Activated B cell treated with CpG ODN at 0.5 μM for 24 hours (primary cell): ENCODE results near the gene RAP2A. TPM values are rescaled to one million over a fixed set of nuclear protein-coding genes. Genes with fewer than 3 reads are reported as not detected.

Experiments used
- ATAC-seq: fragments of 200-7000 bp; cut with Tn5 transposase; one replicate; pipeline ENCODE4 v1.10.0; 2021; ENCODE audit warnings: low read depth, mild to moderate bottlenecking, moderate library complexity
- CTCF ChIA-PET: fragments of 350-600 bp; sonication (Branson Sonifier 250); formaldehyde crosslinking; loops from one replicate; lab custom pipeline; 2021; ENCODE audit warnings: antibody characterized with exemption; lab: Charles Lee
- POLR2A ChIA-PET: fragments of 350-600 bp; sonication (Branson Sonifier 250); formaldehyde crosslinking; loops from one replicate; lab custom pipeline; 2021; ENCODE audit warnings: antibody characterized with exemption; lab: Charles Lee
- DNase-seq: peaks from one replicate; pipeline ENCODE4 v3.0.0; 2022
- H3K27ac Mint-ChIP-seq: one replicate; pipeline ENCODE4 v1.8.0; 2020; ENCODE audit warnings: mixed read lengths
- H3K27me3 Mint-ChIP-seq: one replicate; pipeline ENCODE4 v1.8.0; 2021; ENCODE audit warnings: mixed read lengths
- H3K36me3 Mint-ChIP-seq: one replicate; pipeline ENCODE4 v1.8.0; 2021; ENCODE audit warnings: low read depth, mixed read lengths
- H3K4me1 Mint-ChIP-seq: one replicate; pipeline ENCODE4 v1.8.0; 2021; ENCODE audit warnings: mixed read lengths
- H3K4me3 Mint-ChIP-seq: one replicate; pipeline ENCODE4 v1.8.0; 2020; ENCODE audit warnings: mild to moderate bottlenecking, mixed read lengths
- H3K9me3 Mint-ChIP-seq: one replicate; pipeline ENCODE4 v1.8.0; 2020; ENCODE audit warnings: mixed read lengths
- CTCF ChIP-seq: fragments of 200-600 bp; IDR thresholded peaks from one replicate; pipeline ENCODE4 v1.8.0; 2022; ENCODE audit warnings: antibody characterized with exemption, mild to moderate bottlenecking
- intact Hi-C: fragments of 100-400 bp; cut with micrococcal nuclease; formaldehyde crosslinking; loops from one replicate; pipeline ENCODE4 v1.15.1; 2024
- total RNA-seq: library from RNA; stranded (reverse); gene quantifications from 2 replicates; pipeline ENCODE4 v1.2.3, GENCODE V29; 2022

The RAP2A gene
- total RNA-seq, 1 donor from 2014 or later = 29.8 TPM

- Mint-ChIP-seq H3K4me1 (peaks cover 30% of the 10 kb centered on the region), H3K27ac (no peak overlapping the region), H3K4me3 (no peak overlapping the region), H3K27me3 (no peaks in the 10 kb centered on the region), H3K36me3 (peaks cover 49% of the 10 kb centered on the region), H3K9me3 (no peaks in the 10 kb centered on the region)
- POLR2A ChIA-PET = no interaction called here
- TF ChIP-seq CTCF = no peak
- intact Hi-C loops = no loop called here
- CTCF ChIA-PET = interaction anchor here (1.1 kb wide), 1 partner anchor 9 kb away, joined by 3 read pairs; no protein-coding TSS in a partner anchor
- DNase-seq (no peak), ATAC-seq (no peak)
These were observed 46.5 kb upstream of the RAP2A start for GRCh38 chr13:97387485-97387839.

GRCh38 chr13:97387890-97388289 lies 46.1 kb upstream of the RAP2A start:
- H3K4me1 Mint-ChIP-seq = peaks cover 30% of the 10 kb centered on the region
- H3K9me3 Mint-ChIP-seq = no peaks in the 10 kb centered on the region
- H3K27me3 Mint-ChIP-seq = no peaks in the 10 kb centered on the region
- no peak overlapping the region for H3K4me3 Mint-ChIP-seq
- TF ChIP-seq CTCF = no peak
- H3K27ac Mint-ChIP-seq = no peak overlapping the region
- ATAC-seq (no peak), DNase-seq (no peak)
- intact Hi-C loops = no loop called here
- ChIA-PET POLR2A (interaction anchor here (1.2 kb wide), 1 partner anchor 46 kb away, joined by 4 read pairs; the partner anchor contains the start of gene RAP2A), CTCF (no interaction called here)
- H3K36me3 Mint-ChIP-seq = peaks cover 46% of the 10 kb centered on the region

GRCh38 chr13:97388373-97388772 lies 45.6 kb upstream of the RAP2A start:
- CTCF ChIA-PET = no interaction called here

GRCh38 chr13:97390941-97391600 lies 42.9 kb upstream of the RAP2A start:
- POLR2A ChIA-PET = no interaction called here
- H3K27me3 Mint-ChIP-seq = no peaks in the 10 kb centered on the region

More at GRCh38 chr13:97388373-97388772, 45.6 kb upstream of the RAP2A start:
- H3K36me3 Mint-ChIP-seq = peaks cover 46% of the 10 kb centered on the region
- H3K27ac Mint-ChIP-seq = no peak overlapping the region
- intact Hi-C loops = no loop called here
- no peak for ATAC-seq
- POLR2A ChIA-PET = interaction anchor here (1.2 kb wide), 1 partner anchor 45 kb away, joined by 4 read pairs; the partner anchor contains the start of gene RAP2A
- TF ChIP-seq CTCF = no peak
- no peaks in the 10 kb centered on the region for H3K27me3 Mint-ChIP-seq
- DNase-seq = no peak
- H3K9me3 Mint-ChIP-seq = no peaks in the 10 kb centered on the region
- peaks cover 30% of the 10 kb centered on the region for H3K4me1 Mint-ChIP-seq
- no peak overlapping the region for H3K4me3 Mint-ChIP-seq

More at GRCh38 chr13:97390941-97391600, 42.9 kb upstream of the RAP2A start:
- TF ChIP-seq CTCF = no peak
- ATAC-seq (no peak), DNase-seq (no peak)
- no peak overlapping the region for H3K4me3 Mint-ChIP-seq
- peaks cover 43% of the 10 kb centered on the region for H3K36me3 Mint-ChIP-seq
- intact Hi-C loops = no loop called here
- peaks cover 26% of the 10 kb centered on the region for H3K4me1 Mint-ChIP-seq
- H3K27ac Mint-ChIP-seq = no peak overlapping the region
- CTCF ChIA-PET = interaction anchor here (1.0 kb wide), 1 partner anchor 32 kb away, joined by 3 read pairs; no protein-coding TSS in a partner anchor
- no peaks in the 10 kb centered on the region for H3K9me3 Mint-ChIP-seq
